ENCODE results near the gene ZNF280D. TPM values are rescaled to one million over a fixed set of nuclear protein-coding genes. Genes with fewer than 3 reads are reported as not detected.

Gene ZNF280D
- total and polyA plus RNA-seq, 2 of the 4 experiments (the other 2 are of a cell fraction): 8.3 to 21.0 TPM

- H2BK15ac ChIP-seq (ENCODE audit: low read depth, low read length): no peak overlapping the region
- H3K56ac ChIP-seq (ENCODE audit: extremely low read depth, insufficient read depth, low read length): no peak overlapping the region
- peak overlapping the region; percentile 45; the same call in 1 of the 2 replicates for H3K4me2 ChIP-seq (ENCODE audit: low read depth, low read length)
- no peak overlapping the region for H2AFZ ChIP-seq (replicated peaks; ENCODE audit: low read length, poor library complexity)
- no peak overlapping the region for H4K91ac ChIP-seq (ENCODE audit: insufficient read depth, low read depth, low read length)
- no peak overlapping the region for H2BK5ac ChIP-seq (ENCODE audit: low read depth, low read length, poor library complexity, severe bottlenecking)
- no CpG with 5 or more reads among the region's 1 CpG for WGBS, 2 experiments (ENCODE audit: extremely low coverage in 2 of 2, insufficient read length in 1 of 2)
- no TSS peak for BruUV-seq (replicated peaks)
- H3K9me1 ChIP-seq (ENCODE audit: insufficient read depth, low read length): no peaks in the 10 kb centered on the region
- no peak overlapping the region for H2AK5ac ChIP-seq (ENCODE audit: low read depth, low read length)
- CTCF ChIA-PET: interaction anchor here (1.0 to 1.3 kb wide), 2 partner anchors 13 to 118 kb away, joined by 3 read pairs; no protein-coding TSS in a partner anchor
- DNase-seq (peak; percentile 10), ATAC-seq (ENCODE audit: low read depth) (peak; percentile 37)
- H3K4ac ChIP-seq (ENCODE audit: low read depth, low read length): no peak overlapping the region
- H4K8ac ChIP-seq (ENCODE audit: low read depth in 2 of 2, low read length in 2 of 2): no peak overlapping the region
- H2BK20ac ChIP-seq (ENCODE audit: low read depth, low read length): no peak overlapping the region
- H4K5ac ChIP-seq (ENCODE audit: low read depth, low read length): no peak overlapping the region
- intact Hi-C loops (cut with micrococcal nuclease): no loop called here
- H2BK120ac ChIP-seq (ENCODE audit: low read depth, low read length): no peak overlapping the region
- H3K18ac ChIP-seq (ENCODE audit: low read depth, low read length): no peak overlapping the region
- H3K79me1 ChIP-seq (ENCODE audit: low read depth in 1 of 2, low read length in 2 of 2): no peaks in the 10 kb centered on the region
- no peak overlapping the region for H2AK9ac ChIP-seq (replicated peaks; ENCODE audit: low read depth, low read length, poor library complexity)
- H3K27me3 ChIP-seq (ENCODE audit: control insufficient read depth, insufficient read depth, low read length): no peaks in the 10 kb centered on the region
- TF ChIP-seq CTCF (conservative IDR thresholded peaks at IDR 0.05; ENCODE audit: low read depth, low read length) (no peak), SMC3 (IDR thresholded peaks at IDR 0.05; ENCODE audit: low read depth, low read length) (no peak), BHLHE40 (IDR thresholded peaks at IDR 0.05; ENCODE audit: low read depth, low read length) (no peak), RAD21 (IDR thresholded peaks at IDR 0.05; ENCODE audit: low read length) (no peak), MAZ (IDR thresholded peaks at IDR 0.05; ENCODE audit: borderline replicate concordance, low read depth, low read length) (no peak), NFE2L2 (IDR thresholded peaks at IDR 0.05; ENCODE audit: low read depth, low read length) (no peak), MXI1 (IDR thresholded peaks at IDR 0.05; ENCODE audit: borderline replicate concordance, low read depth, low read length) (no peak), CHD1 (IDR thresholded peaks at IDR 0.05; ENCODE audit: low read depth, low read length) (no peak), RCOR1 (IDR thresholded peaks at IDR 0.05; ENCODE audit: insufficient replicate concordance, low read length) (no peak), CEBPB (IDR thresholded peaks at IDR 0.05; ENCODE audit: low read depth, low read length) (no peak), POLR2A (IDR thresholded peaks at IDR 0.05; ENCODE audit: low read depth, low read length) (no peak), MAFK (IDR thresholded peaks at IDR 0.05; ENCODE audit: low read depth, low read length) (no peak), FOS (IDR thresholded peaks at IDR 0.05; ENCODE audit: low read depth, low read length) (no peak), RFX5 (IDR thresholded peaks at IDR 0.05; ENCODE audit: low read depth, low read length) (no peak)
- TF ChIP-seq, protein P1, sequence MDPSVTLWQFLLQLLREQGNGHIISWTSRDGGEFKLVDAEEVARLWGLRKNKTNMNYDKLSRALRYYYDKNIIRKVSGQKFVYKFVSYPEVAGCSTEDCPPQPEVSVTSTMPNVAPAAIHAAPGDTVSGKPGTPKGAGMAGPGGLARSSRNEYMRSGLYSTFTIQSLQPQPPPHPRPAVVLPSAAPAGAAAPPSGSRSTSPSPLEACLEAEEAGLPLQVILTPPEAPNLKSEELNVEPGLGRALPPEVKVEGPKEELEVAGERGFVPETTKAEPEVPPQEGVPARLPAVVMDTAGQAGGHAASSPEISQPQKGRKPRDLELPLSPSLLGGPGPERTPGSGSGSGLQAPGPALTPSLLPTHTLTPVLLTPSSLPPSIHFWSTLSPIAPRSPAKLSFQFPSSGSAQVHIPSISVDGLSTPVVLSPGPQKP (IDR thresholded peaks at IDR 0.05; ENCODE audit: borderline replicate concordance, low read depth, low read length): no peak
- TF ChIP-seq, protein P2, sequence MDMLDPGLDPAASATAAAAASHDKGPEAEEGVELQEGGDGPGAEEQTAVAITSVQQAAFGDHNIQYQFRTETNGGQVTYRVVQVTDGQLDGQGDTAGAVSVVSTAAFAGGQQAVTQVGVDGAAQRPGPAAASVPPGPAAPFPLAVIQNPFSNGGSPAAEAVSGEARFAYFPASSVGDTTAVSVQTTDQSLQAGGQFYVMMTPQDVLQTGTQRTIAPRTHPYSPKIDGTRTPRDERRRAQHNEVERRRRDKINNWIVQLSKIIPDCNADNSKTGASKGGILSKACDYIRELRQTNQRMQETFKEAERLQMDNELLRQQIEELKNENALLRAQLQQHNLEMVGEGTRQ (IDR thresholded peaks at IDR 0.05; ENCODE audit: low read depth, low read length): no peak
- H3K14ac ChIP-seq (replicated peaks; ENCODE audit: low read depth, low read length): no peak overlapping the region
- no peak overlapping the region for H3K27ac ChIP-seq (ENCODE audit: insufficient read depth, low read length)
- H3K4me3 ChIP-seq (ENCODE audit: insufficient read depth, low read depth, low read length): no peak overlapping the region
- no peaks in the 10 kb centered on the region for H3K4me1 ChIP-seq (ENCODE audit: control insufficient read depth, insufficient read depth, low read length)
- H3K9me3 ChIP-seq (ENCODE audit: control insufficient read depth, insufficient read depth, low read length): no peaks in the 10 kb centered on the region
- H4K20me1 ChIP-seq (ENCODE audit: insufficient read depth, low read length): no peaks in the 10 kb centered on the region
- H3K36me3 ChIP-seq (ENCODE audit: control insufficient read depth, insufficient read depth, low read length): no peaks in the 10 kb centered on the region
- POLR2A ChIA-PET (ENCODE audit: unreplicated experiment): no interaction called here
- H3K9ac ChIP-seq (ENCODE audit: low read depth, low read length): no peak overlapping the region
- H3K23ac ChIP-seq (ENCODE audit: low read depth, low read length): no peak overlapping the region
- dilution Hi-C loops (cut with HindIII; ENCODE audit: low sequenced_read_pairs, unreplicated experiment): no loop called here
- in situ Hi-C loops (cut with MboI; ENCODE audit: low sequenced_read_pairs): no loop called here
Observed at GRCh38 chr15:56608140-56608778, 125.0 kb downstream of the ZNF280D start.
